Epithelial cell of esophagus (primary cell): ENCODE measurements around the gene RABGEF1.
"Not testable (repeated sequence)": the region's sequence is repeated elsewhere in the genome, so short reads cannot be mapped to it uniquely, and the experiment has no call there.

Experiments
- DNase-seq: peaks from one replicate; pipeline ENCODE4 v3.0.0; 2010; ENCODE audit warnings: low read depth
- H3K4me3 ChIP-seq: 2 replicates; pipeline ENCODE4 v1.5.1; 2011; ENCODE audit warnings: mild to moderate bottlenecking, low read length, control low read depth
- CTCF ChIP-seq: IDR thresholded peaks from 2 replicates; pipeline ENCODE4 v1.5.1; 2011; ENCODE audit warnings: low read depth, mild to moderate bottlenecking, low read length, control low read depth, inconsistent platforms; ENCODE audit not compliant: insufficient read depth; ENCODE audit errors: missing control alignments

The RABGEF1 gene

GRCh38 chr7:66778201-66778600, 37.7 kb downstream of the RABGEF1 start:
- no peak for DNase-seq
- H3K4me3 ChIP-seq = no peak overlapping the region
- TF ChIP-seq CTCF = no peak

DNA sequence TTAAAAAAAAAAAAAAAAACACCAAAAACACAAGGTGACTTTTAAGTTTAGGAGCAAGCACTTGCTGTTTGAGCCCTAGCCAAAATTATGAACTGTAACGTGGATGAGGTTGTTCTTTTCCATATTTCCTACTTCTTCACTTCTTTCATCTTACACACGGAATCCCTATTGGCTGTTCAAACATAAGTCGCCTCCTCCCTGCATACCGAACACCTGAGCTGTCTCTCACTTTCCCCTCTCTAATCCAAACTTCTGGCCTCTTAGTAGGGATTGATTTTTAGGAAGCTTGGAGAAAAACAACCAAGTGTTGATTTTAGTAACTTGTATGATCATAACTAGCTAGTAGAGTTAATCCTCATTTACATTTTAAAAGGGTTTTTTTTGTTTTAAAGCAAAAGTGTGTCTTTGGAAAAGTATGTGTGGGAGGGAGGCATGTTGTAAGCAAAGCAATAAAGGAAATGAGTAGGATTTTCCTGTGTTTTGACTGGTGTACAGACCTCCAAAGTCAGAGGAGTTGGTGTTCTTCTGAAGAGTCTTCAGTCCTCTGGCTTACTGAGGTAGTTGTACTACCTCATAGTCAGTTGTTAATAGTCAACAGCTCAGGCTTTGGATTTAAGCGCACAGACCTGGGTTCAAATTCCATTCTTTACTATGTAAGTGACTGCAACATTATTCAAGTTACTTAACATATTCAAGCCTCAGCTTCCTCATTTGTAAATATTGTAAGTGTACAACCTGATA, 39.3 kb downstream of the RABGEF1 start:
- TF ChIP-seq CTCF = no peak
- DNase-seq = peak; percentile 57
- H3K4me3 ChIP-seq = no peak overlapping the region

DNA sequence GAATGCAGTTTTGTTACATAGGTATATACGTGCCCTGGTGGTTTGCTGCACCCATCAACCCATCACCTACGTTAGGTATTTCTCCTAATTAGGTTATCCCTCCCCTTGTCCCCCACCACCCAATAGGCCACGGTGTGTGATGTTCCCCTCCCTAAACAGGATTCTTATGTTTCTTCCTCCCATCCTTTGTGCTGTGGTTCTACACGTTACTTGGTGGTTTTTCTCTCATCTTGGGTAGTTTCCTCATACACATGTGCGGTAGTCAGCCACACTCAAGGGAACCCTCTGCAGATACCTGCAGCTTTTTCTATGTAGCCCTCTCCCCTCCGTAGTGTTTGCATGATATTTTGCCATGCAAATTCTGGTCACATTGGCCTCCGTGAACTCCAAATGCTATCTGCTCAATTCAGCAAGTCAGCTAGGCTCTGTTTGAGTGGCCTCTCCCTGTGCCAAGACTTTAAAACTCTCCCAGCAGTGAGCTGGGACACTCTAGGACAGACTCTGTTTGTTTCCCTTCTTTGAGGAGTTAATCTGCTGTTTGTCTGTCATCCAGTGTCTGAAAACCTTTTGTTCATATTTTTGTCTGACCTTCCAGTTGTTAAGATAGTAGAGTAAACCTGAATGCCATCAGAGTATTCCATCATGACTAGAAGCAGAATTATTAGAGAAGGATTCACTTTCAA, 41.0 kb downstream of the RABGEF1 start:
- DNase-seq = no peak
- no peak overlapping the region for H3K4me3 ChIP-seq
- TF ChIP-seq CTCF = no peak

GRCh38 chr7:66782875-66783274, 42.3 kb downstream of the RABGEF1 start:
- H3K4me3 ChIP-seq, DNase-seq: not testable (repeated sequence)

DNA sequence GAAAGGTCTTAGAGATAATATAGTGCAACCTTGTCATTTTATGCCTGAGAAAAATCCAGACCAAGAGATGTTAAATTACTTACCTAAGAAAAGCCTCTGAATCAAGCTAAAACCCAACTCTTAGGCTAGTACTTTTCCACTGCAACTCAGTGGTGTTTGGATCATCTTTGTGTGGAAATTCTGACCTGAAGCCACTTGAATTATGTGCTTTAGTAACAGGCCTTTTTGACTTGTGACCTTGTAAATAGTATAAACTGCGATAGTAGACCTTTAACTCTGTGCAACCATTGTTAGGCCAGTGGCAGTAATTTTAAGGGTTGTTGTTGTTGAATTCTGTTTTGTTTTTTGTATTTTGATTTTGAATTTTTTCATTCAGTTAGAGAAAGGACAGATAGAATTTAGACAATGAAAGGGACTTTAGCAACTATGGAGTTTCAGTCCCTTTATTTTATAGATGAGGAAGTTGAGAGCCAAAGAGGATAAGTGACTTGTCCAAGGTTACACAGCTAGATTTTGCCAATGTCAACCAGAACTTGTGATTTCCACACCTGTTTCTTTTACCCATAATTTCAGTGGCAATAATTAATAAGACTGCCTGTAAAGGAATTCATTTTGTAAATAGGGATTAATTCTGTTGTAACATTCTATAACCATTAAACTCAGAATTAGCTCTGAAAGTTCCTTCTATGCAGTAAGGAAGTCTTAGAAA, 43.5 kb downstream of the RABGEF1 start:
- not testable (repeated sequence) for DNase-seq, H3K4me3 ChIP-seq

DNA sequence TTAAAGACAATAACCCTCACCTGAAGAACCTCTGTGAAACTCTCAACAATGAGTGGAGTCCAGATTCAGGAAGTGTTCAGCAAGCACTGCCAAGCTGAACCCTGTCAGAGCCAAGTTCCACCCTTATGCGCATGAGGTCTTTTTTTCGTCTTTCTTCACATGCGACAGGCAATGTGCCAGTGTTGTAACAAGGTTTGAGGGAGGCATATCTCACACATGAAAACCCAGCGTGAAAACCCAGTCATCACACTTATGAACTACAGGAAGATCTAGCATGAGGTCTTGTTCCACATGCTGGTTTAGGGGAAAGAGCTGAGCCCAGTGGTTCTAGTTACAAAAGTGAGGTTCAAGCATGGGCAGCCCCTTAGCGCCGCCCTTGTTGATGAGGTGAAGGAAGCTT, 49.7 kb downstream of the RABGEF1 start:
- H3K4me3 ChIP-seq = no peak overlapping the region
- no peak for TF ChIP-seq CTCF
- DNase-seq = no peak

GRCh38 chr7:66790725-66791124, 50.2 kb downstream of the RABGEF1 start:
- TF ChIP-seq CTCF = no peak
- no peak overlapping the region for H3K4me3 ChIP-seq
- DNase-seq = no peak

GRCh38 chr7:66800591-66800990, 60.1 kb downstream of the RABGEF1 start:
- H3K4me3 ChIP-seq = no peak overlapping the region
- DNase-seq = no peak
- no peak for TF ChIP-seq CTCF
